Hematopoietic multipotent progenitor cell (in vitro differentiated cells): ENCODE measurements around the gene PRTFDC1. TPM values are rescaled to one million over a fixed set of nuclear protein-coding genes. Genes with fewer than 3 reads are reported as not detected.
"Not testable (repeated sequence)": the region's sequence is repeated elsewhere in the genome, so short reads cannot be mapped to it uniquely, and the experiment has no call there.

ENCODE experiments used
- DNase-seq, 3 donors: peaks; one replicate each; pipeline ENCODE4 v3.0.0-alpha.2; 2011 to 2015; ENCODE audit warnings: low read depth in 2 of 3, low spot score in 2 of 3
- total RNA-seq: library from RNA; depleted of rRNA; stranded (reverse); fragments of >200 nt; gene quantifications from one replicate; pipeline ENCODE4 v1.2.3, GENCODE V29; 2012

Gene PRTFDC1
- total RNA-seq, 1 donor: 3.5 TPM

DNA sequence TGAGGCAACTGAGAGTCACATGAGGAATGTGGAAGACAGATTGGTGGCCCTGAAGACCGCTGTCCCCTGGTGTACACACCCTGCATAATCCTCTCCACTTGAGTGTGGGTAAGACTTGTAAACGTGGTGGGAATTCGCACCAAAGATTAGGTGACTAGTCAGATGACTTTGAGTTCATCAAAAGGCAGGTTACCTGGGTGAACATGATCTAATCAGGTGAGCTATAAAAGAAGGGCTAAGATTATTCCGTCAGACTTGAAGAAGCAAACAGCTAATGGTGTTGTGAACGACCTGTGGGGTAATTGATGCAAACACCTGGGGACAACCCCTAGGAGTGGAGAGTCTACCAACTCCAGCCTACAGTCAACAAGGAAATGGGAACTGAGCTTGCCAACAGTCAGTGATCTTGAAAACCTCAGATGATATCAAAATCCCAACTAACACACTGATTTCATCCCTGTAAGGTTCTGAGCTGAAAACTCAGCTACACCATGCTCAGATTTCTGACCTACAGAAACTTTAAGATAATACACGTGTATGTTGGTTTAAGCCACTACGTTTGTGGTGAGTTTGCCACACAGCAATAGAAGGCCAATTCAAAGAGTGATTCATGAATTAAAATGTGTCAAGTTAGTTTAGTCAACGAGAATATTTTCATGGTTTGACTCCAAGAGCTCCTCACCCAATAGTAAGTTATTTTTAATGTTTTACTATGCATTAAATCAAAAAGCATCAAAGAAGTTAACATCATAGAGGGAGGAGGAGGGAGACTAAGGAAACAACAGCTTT, 16.7 kb downstream of the PRTFDC1 start:
- no peak for DNase-seq

DNA sequence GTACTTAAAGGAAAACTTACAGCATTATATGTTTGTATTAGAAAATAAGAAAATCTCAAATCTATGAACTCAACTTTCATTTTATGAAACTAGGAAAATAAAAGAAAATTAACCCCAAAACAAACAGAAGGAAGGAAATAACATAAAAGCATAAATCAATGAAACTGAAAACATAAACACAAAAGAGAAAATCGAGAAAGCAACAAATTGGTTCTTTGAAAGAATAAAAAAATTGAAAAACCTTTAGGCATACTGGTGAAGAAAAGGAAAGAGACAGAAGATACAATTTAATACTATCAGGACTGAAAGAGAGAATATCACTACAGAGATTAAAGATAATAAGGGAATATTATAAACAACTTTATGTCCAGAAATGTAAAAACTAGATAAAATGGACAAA, 21.2 kb downstream of the PRTFDC1 start:
- no peak for DNase-seq

DNA sequence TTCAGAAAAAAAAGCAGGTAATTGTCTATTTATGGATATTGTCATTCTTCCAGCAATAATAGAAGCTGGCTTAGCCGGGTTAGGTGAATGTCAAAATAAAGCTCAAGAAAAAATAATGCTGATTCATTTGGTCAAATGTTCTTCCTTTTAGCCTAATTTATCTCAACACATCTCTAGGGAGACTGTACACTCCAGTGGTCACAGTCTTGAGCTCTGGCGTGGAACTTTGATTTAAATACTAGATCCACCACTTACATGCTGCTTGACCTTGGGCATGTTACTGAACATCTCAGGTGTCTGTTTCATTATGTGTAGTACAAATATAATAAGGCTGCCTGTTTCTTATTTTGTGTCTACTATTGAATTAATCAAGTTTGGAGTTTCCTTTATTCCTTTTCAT, 22.0 kb downstream of the PRTFDC1 start:
- DNase-seq: no peak

DNA sequence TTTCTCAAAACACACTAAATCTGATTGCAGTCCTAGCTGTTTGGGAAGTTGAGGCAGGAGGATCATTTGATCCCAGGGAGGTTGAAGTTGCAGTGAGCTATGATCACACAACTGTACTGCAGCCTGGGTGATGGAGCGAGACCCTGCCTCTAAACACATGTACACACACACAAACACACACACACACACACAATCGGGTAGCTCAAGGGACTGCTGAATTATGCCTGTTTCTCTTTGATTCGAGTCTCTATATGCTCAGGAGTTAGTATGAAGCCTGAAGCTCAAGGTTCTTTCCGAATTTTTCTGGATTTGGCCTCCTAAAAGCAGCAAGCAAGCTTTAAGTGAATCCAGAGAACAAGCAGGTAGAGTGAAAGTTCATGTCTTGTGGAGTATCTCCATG, 22.5 kb downstream of the PRTFDC1 start:
- DNase-seq: no peak

DNA sequence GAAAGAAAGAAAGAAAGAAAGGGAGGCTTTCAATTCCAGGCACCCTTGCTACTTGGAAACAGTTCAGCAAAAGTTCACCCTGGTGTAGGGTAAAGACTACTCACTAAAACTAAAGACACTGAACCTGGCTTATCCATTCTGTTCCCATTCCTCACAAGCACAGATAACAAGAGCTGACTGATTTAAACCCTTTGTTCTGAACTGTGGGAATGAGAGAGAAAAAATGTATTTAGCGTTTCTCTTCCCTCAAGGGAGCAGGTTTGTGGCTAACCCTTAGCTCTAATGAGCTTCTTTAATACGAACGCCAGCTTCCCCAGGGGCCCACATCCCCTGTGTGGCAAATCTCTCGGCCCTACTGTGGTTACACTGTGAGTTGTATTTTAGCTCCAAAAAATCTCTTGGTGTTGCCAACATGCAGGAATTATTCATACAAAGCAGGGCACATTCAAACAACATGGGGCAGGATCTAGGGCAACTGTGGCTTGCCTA, 23.3 kb downstream of the PRTFDC1 start:
- DNase-seq: peak in 1 of 3 donors; percentile 46

DNA sequence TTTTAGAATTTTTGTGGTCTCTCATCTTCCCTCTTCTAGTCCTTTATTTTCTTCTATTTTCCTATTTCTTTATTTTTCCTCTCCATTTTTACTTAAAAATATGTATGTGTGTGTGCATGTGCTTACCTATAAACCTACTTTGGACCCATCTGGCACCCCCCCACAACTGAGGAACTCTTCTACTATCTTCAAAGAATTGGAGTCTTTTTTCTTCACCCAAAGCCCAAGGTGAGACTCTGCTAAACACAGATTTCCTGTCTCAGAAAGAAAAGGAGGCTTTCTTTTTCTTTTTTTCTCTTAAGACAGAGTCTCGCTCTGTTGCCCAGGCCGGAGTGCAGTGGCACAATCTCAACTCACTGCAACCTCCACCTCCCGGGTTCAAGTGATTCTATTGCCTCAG, 24.2 kb downstream of the PRTFDC1 start:
- DNase-seq: no peak

DNA sequence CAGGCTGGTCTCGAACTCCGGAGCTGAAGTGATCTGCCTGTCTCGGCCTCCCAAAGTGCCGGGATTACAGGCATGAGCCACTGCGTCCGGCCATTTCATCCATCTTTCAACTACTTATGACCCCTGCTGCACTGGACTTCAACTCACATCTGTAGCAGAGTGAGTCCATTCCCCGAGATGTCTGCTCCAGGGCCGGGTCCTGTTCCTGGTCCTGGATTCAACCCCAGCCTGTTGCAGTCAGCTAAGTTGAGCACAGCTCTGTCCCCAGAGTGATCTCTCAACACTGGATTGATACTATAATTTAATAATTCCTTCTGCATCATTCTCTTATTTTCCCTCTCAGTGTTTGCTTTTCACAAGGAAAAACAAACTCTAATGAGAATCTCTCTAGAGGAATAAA, 25.8 kb downstream of the PRTFDC1 start:
- DNase-seq: no peak

DNA sequence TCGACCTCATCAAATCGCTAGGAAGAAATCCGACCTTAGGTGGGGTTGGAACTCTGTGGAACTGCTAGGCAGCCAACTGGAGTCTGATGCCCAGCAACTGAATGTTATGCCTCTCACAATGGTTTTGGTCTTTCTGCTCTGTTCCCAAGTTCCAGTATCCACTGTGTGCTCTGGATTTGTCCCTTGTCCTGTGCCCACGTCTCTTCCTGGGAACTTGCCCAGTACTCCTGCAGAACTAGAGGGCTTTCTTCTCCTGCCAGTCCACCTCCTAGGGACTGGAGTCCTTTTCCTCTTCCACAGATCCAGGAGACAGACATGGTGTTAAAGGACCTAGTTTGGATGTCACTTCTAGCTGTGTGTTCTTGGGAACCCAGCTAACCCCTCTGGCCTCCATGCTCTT, 26.6 kb downstream of the PRTFDC1 start:
- no peak for DNase-seq

DNA sequence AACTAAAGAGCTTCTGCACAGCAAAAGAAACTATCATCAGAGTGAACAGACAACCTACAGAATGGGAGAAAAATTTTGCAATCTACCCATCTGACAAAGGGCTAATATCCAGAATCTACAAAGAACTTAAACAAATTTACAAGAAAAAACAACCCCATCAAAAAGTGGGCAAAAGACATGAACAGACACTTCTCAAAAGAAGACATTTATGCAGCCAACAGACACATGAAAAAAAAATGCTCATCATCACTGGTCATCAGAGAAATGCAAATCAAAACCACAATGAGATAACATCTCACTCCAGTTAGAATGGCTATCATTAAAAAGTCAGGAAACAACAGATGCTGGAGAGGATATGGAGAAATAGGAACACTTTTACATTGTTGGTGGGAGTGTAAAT, 27.9 kb downstream of the PRTFDC1 start:
- DNase-seq: not testable (repeated sequence)

DNA sequence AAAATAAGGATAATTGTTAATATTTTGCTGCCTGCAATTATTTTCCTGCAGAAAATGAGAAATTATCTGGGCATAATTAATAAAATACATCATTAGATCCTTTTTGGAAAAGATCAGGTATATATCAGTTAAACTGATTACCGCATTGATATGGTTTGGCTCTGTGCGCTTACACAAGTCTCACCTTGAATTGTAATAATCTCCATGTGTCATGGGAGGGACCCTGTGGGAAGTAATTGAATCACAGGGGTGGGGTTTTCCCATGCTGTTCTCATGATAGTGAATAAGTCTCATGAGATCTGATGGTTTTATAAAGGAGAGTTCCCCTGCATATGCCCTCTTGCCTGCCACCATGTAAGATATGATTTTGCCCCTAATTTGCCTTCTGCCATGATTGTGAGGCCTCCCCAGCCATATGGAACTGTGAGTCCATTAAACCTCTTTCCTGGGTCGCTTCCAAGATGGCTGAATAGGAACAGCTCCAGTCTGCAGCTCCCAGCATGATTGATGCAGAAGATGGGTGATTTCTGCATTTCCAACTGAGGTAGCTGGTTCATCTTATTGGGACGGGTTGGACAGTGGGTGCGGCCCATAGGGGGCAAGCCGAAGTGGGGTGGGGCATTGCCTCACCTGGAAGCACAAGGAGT, 30.1 kb downstream of the PRTFDC1 start:
- DNase-seq: not testable (repeated sequence)

DNA sequence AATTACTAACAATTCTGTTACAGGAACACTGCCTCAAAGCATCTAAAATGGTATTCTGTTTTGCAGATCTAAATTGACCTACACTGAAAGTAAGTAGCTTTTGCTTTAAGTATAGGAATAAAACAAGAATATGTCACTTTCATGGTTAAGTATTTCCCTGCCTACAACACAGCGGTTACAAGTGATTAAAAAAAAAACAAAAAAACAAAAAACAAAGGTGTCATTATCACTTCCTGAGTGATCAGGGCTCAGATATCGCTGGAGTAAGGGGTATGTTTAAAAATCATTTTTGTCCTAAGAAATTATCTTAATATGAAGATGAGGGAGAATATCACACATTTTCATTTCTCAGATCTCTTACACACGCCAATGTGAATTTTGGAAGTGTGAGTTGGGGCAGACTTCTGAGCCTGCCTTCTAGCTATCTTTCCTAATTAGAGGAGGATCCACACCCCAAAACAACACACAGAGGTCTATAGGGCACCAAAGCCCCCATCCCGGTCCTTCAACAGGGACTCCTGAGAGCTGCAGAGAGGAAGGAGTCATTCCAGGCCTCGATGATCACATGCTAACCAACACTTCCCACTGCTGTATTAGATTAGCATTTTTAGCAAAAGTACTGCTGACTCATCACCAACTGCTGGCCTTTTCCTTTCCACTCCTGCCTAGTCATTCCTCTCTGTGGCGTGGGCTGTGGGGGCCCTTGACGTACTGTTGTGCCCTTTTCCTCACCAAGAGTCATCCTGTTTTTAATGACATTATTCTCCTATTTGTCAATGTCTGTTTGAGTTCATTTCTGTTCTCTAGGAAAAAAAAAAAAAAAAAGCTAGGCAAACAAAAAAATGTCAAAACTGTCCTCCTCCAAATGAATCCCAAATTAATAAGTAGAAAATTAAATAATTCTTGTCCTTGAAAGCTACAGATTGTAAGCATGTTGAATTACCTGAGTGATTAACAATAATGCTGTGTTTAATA, 31.2 kb downstream of the PRTFDC1 start:
- peak in 2 of 3 donors; percentile 84 to 90 for DNase-seq

DNA sequence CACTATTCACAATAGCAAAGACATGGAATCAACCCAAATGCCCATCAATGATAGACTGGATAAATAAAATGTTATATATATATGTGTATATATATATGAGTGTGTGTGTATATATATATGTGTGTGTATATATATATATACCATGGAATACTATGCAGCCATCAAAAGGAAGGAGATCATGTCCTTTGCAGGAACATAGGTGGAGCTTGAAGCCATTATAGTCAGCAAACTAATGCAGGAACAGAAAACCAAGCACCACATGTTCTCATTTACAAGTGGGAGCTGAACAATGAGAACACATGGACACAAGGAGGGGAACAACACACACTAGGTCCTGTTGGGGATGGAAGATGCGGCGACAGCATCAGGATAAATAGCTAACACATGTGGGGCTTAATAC, 32.2 kb downstream of the PRTFDC1 start:
- not testable (repeated sequence) for DNase-seq

DNA sequence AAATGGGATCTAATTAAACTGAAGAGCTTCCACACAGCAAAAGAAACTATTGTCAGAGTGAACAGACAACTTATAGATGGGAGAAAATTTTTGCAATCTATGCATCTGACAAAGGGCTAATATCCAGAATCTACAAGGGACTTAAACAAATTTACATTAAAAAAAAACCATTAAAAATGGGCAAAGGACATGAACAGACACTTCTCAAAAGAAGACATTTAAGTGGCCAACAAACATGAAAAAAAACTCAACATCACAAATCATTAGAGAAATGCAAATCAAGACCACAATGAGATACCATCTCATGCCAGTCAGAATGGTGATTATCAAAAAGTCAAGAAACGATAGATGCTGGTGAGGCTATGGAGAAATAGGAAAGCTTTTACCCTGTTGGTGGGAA, 32.8 kb downstream of the PRTFDC1 start:
- DNase-seq: not testable (repeated sequence)

DNA sequence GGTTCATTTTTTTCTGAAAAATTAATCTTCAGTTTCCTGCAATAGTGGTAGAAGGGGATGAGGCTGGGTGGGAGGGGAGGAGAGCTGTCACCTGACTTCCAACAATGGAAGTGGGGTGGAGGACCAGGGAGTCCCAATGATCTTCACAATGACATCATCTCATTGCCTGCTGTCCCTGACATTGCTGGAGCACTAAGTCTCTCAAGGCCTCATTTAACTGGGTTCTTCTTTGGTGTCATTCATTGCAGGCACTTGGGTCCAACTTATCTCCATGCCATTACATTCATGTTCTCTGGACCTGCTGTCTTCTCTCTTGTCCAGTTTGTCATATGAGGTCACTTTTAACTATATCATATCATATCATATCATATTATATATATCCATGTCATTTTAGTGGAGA, 34.4 kb downstream of the PRTFDC1 start:
- DNase-seq: no peak

DNA sequence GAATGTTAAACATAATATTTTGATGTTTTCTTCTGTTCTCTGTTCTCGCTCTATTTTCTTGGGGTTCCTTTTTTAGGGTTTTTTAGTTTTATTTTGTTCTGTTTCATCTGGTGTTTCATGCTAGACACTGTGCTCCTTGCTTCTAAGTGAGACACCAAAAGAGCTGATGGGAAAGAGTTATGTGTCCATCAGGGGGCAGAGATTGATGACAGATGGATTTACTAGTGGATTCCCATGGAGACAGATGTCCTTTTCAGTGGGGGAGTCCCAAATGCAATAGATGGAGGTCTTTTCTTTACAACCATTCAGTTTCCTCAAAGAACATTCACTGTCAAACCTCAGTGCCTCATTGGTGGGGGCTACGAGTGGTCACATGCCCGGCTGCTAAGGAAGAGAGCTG, 34.9 kb downstream of the PRTFDC1 start:
- no peak for DNase-seq

DNA sequence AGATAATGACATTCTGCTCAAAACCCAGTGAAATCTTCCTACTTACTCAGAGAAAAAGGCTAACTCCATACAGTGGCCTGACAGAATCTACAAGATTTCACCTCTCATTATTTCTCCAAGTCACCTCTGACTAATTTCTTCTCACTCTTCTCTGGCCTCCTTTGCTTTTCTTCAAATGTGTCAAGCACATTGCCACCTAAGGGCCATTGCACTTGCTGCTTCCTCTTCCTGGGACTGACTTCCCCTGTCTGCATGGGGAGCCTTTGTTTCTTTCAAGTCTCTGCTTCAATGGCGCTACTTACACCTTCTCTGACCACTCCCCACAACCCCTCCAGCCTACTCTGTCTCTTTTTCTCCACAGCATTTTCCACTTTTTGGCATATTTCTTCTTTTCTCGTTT, 36.0 kb downstream of the PRTFDC1 start:
- DNase-seq: no peak

DNA sequence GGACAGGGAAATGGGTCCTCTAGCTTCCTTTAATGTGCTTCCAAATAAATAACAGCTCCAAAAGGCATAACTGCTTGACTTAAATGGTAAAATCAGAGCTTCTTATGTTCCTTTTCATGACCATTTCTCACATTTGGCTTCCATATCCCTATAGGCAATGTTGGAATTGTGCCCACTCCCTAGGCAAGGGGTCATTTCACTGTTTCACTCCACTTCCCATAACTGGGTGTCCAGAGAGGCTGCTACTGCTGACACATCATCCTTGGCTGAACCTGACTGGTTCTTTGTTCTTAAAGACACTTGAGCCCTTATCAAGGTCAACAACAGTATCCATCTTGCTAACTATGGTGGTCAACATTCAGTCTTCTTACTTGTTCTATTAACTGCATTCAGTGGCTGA, 37.1 kb downstream of the PRTFDC1 start:
- no peak for DNase-seq

DNA sequence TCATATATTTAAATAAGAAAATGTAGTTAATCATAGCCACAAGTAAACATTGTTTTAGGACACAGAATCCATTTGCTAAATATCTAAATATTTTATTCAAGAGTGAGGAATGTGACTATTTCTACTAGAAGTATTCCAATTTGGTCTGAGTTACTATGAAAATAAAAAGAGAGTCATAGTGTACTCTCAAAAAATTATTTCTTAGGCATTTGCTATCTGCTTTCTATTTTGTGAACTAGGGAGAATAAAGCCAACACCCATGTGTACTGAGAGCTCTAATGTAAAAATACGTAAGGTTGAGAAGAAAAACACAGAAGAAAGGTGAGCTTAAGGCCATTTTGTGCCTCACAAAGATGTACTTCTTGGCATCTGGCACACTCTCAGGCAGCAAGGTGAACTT, 38.3 kb downstream of the PRTFDC1 start:
- no peak for DNase-seq

DNA sequence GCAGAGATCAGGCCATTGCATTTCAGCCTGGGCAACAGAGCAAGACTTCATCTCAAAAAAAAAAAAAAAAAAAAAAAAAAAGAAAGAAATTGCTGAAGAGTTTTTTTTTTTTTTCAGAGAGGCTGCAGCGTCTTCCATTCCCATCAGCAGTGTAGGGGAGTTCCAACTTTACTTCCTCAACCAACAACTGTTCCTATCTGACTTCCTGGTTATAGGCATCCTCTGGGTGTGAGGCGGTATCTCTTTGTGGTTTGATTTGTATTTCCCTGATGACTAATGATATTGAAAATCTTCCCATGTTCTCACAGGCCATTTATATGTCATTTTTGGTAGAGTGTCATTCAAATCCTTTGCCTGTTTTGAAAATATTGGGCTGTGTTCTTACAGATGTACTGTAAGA, 40.2 kb downstream of the PRTFDC1 start:
- DNase-seq: peak in 2 of 3 donors; percentile 53 to 61

DNA sequence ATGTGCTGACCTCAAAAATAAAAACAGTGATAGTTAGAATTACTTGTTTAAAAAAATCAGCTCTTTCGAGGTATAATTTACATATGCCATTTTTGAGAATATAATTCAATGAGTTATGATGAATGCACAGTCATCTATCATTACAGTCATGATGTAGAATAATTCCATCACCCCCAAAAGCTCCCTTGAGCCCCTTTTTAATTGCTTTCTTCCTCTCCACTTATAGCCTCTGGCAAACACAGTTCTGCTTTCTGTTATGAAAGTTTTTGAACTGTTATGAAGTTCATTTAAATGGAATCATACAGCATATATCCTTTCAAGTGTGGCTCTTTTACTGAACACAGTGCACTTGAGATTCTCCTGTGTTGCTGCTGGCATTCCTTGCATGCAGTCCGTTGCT, 41.4 kb downstream of the PRTFDC1 start:
- DNase-seq: peak in 1 of 3 donors; percentile 32

DNA sequence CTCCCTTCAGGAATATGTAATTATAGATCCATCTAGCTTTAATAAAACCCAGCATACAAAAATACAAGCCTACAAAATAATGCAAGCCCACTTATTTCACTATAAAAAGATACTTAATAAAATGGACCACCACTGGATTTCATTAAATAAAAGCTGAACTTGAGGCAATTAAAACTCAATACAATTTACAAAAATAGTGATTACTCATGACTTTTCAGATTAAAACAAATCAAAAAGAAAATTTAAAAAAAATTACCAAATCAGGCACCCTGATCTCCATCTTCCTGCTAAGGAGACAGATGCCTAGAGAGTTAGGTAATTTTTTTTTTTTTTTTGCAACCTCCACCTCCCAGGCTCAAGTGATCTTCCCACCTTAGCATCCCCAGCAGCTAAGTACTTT, 41.8 kb downstream of the PRTFDC1 start:
- DNase-seq: no peak
